A172 (cell line): ENCODE results near the gene UBR7. TPM values are rescaled to one million over a fixed set of nuclear protein-coding genes. Genes with fewer than 3 reads are reported as not detected.
A peak's percentile ranks its signal among the peaks of the same experiment; 100 is the strongest.

Source experiments
- DNase-seq: peaks from one replicate; pipeline ENCODE4 v3.0.0-alpha.2; 2015; ENCODE audit warnings: low spot score
- total RNA-seq: library from RNA; depleted of rRNA; stranded (reverse); fragments of >200 nt; shearing (Covaris generic); gene quantifications from 2 replicates; pipeline ENCODE4 v1.2.3, GENCODE V29; 2014; rRNA removed

UBR7 gene
- total RNA-seq, 1 experiment from 2014 or later, result 28.0 TPM

- no peak for DNase-seq
Observed at GRCh38 chr14:93249128-93249831, 42.2 kb downstream of the UBR7 start.

GRCh38 chr14:93262446-93262845, 55.4 kb downstream of the UBR7 start:
- no peak for DNase-seq

DNA sequence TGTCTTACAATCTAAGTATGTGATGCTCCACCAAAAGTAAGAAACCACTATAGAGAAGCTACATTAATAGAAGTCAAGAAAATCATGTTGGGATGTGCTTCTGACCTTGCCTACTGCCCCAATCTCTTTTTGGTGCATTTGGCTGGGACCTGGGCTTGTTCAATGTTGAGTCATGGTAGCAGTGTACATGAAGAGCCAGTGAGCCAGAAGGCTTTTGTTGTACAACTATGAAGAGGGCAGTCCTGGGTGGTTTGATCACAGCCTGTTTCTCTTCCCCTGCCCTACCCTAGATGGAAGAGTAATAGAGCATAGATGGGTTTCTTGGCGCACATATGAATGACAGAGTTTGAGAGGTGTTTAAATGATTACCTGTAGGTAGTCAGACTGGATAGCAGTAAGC, 56.4 kb downstream of the UBR7 start:
- no peak for DNase-seq

GRCh38 chr14:93266127-93266526, 59.1 kb downstream of the UBR7 start:
- no peak for DNase-seq

DNA sequence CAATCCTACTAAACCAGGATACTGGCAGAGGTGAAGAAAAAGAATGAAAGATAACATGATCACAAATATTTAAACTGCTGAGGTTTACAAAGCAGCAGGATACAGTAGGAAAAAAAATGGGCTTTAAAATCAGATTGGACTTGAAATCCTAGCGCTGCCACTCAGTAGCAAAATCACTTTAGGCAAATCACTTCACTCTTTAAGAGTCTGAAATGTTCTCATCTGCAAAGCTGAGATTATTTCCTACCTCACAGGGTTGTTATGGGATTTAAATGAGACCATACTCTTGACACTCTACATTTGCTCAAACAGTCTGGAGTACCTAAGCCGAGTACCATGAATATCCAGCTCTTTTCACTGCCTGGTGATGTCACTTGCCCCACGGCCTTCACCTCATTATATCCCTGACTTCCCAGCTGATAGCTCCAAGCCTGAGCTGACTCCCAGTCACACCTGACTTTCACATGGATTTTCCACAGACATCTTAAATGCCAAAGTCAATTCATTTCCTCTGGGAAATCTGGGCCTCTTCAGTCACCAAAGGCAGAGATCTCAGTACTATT, 60.2 kb downstream of the UBR7 start:
- DNase-seq, result no peak

DNA sequence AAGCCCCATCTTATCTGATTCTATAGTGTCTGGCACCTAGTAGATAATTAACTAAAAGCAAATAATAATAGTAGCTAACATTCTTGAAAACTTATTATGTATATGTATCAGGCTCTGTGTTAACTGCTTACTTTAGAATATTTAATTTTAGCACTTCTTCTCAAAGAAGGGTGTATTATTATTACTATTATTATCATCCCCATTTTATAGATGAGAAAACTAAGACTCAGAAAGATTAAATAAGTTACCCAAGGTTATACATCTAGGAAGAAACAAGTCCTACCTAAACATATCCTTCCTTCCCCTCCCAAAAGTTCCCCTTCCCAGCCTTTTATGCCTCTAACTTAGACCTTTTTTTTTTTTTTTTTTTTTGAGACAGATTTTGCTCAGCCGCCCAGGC, 61.4 kb downstream of the UBR7 start:
- no peak for DNase-seq

DNA sequence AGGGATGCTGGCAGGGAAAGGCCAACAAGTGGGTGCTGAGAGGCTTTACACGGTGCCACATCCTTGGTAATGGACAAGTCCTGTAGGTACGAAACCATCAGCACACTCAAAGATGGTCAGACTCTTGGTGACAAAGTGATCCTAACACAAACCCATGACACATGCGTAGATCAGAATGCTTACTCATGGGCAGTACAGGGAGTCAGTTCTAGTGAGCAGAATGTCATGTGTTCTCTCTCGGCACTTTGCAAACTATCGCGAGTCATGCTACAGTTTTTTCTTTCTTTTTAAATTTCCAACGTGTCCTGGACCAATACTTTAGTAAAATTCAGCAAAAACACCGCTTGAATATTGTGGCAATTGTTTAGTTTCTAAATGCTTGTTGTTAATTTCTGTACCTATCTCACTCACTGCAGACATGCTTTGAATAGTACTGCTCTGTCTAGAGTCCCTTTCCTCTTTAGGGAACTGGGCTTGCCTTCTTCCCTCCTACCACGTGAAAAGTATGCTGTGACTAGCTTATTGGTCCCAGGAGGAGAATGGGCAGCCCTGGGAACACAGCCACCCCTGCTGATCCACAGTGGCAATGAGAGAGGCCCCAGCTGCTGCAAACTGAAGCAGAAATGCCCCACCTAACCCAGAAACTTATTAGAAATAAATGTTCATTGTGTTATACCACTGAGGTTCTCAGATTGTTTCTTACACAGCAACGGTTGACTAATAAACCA, 62.4 kb downstream of the UBR7 start:
- DNase-seq, result peak; percentile 54

DNA sequence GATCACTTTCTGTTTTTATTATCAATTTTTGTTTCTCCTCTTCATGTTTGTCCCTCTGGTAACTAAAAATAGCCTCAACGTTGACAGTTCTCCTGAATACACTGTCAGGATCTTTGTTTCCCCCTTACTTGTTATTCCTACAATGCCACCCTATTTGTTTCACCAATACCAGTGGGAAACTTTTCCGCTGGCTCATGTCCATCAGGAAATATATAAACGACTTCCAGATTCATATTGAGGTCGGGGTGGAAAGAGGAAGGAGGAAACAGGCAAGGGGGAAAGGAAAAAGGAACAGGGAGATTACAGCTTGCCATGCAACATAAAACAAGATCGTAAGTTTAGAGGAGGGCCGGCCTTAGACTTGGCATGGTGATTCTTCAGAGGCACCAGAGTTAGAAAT, 64.1 kb downstream of the UBR7 start:
- no peak for DNase-seq

- DNase-seq, result no peak
Observed at GRCh38 chr14:93274055-93274806, 67.2 kb downstream of the UBR7 start.

DNA sequence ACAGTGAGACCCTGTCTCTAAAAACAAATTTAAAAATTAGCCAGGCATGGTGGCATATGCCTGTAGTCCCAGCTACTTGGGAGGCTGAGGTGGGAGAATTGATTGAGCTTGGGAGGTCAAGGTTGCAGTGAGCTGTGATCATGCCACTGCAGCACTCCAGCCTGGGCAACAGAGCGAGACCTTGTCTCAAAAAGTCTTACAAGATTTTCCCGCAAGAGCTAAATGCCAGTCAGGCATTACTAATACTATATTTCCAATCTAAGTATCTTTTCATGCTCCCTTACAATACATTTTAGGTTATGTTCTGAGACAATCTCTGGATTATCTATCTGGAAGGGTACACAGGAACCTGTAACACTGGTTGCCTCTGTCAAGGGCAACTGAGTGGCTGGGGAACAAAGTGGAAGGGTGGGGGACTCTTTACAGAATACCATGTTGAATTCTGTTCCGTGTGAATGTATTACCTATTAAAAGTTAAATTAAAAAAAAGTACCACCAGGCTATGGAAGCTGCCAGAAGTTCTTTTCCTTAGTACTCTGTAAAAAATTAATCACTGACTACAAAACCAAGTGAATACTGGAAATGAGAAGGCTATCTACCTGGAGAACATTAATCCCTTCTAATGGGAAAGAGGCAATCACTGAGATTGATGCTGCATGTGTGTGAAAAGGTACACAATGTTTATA, 69.1 kb downstream of the UBR7 start:
- DNase-seq, result no peak

Other genes starting within 250 kb of the UBR7 start
- 9.2 and 12.7 TPM in 2 replicates for gene ITPK1, start 91.3 kb upstream of the UBR7 start, total RNA-seq
- gene MOAP1, start 22.4 kb upstream of the UBR7 start, total RNA-seq, result 12.1 and 13.2 TPM in 2 replicates
- gene LYSET, start 21.9 kb upstream of the UBR7 start, total RNA-seq, result 17.8 and 30.3 TPM in 2 replicates
- gene GON7, start 191 bp upstream of the UBR7 start, total RNA-seq, result 27.8 and 34.1 TPM in 2 replicates
- 9.0 and 17.2 TPM in 2 replicates for gene BTBD7, start 125.8 kb downstream of the UBR7 start, total RNA-seq
- gene COX8C, start 139.9 kb downstream of the UBR7 start, total RNA-seq, result not detected in 2 replicates
- not detected in 2 replicates for gene UNC79, start 223.7 kb downstream of the UBR7 start, total RNA-seq